Lung (tissue), 16 donors: ENCODE data around the gene RSRP1. TPM values are rescaled to one million over a fixed set of nuclear protein-coding genes. Genes with fewer than 3 reads are reported as not detected.
A peak's percentile ranks its signal among the peaks of the same experiment; 100 is the strongest.
"Not testable (repeated sequence)": the region's sequence is repeated elsewhere in the genome, so short reads cannot be mapped to it uniquely, and the experiment has no call there.

Experiments
- ATAC-seq: fragments of 200-7000 bp; cut with Tn5 transposase; one replicate; pipeline ENCODE4 v1.9.1; 2020; ENCODE audit warnings: moderate number of reproducible peaks; ENCODE audit not compliant: insufficient read depth, low FRiP score
- DNase-seq, 3 donors: peaks; one replicate each; pipeline ENCODE4 v3.0.0-alpha.2; 2013 to 2017
- H3K27ac ChIP-seq, 2 donors: one replicate each; pipeline ENCODE4 v1.5.1; 2013; ENCODE audit warnings: mild to moderate bottlenecking in 2 of 2, moderate library complexity in 2 of 2, control low read depth in 1 of 2, inconsistent platforms in 1 of 2, low read depth in 1 of 2, low read length in 1 of 2
- H3K27me3 ChIP-seq, 3 donors: one replicate each; pipeline ENCODE4 v1.5.1; 2013; ENCODE audit warnings: low read length in 2 of 3; ENCODE audit not compliant: control insufficient read depth in 3 of 3, insufficient read depth in 3 of 3
- H3K36me3 ChIP-seq, 4 donors: one replicate each; pipeline ENCODE4 v1.5.1; 2013; ENCODE audit warnings: low read length in 4 of 4, mild to moderate bottlenecking in 1 of 4, moderate library complexity in 1 of 4; ENCODE audit not compliant: control insufficient read depth in 4 of 4, insufficient read depth in 4 of 4
- H3K4me1 ChIP-seq, 5 donors: one replicate each; pipeline ENCODE4 v1.5.1; 2013; ENCODE audit warnings: low read length in 5 of 5, mild to moderate bottlenecking in 2 of 5, moderate library complexity in 1 of 5; ENCODE audit not compliant: control insufficient read depth in 5 of 5, insufficient read depth in 5 of 5
- H3K4me3 ChIP-seq: one replicate; pipeline ENCODE4 v1.5.1; 2013; ENCODE audit warnings: mild to moderate bottlenecking, control low read depth, moderate library complexity
- H3K9ac ChIP-seq, 2 donors: one replicate each; pipeline ENCODE4 v1.5.1; 2013; ENCODE audit warnings: low read length in 2 of 2, control low read depth in 1 of 2; ENCODE audit not compliant: insufficient read depth in 1 of 2
- H3K9me3 ChIP-seq, 4 donors: one replicate each; pipeline ENCODE4 v1.5.1; 2013; ENCODE audit warnings: low read length in 3 of 4, mild to moderate bottlenecking in 1 of 4, moderate library complexity in 1 of 4; ENCODE audit not compliant: control insufficient read depth in 4 of 4, insufficient read depth in 3 of 4
- WGBS, 2 donors: extraction: QIAGEN DNeasy Blood & Tissue Kit; methylation state at CpG; one replicate each; pipeline ENCODE4 v1.1.7; 2013; 5-methylcytosine and 5-hydroxymethylcytosine counted together
- long read RNA-seq, 5 donors: transcript quantifications; one replicate each; lab custom pipeline, GENCODE V29; 2026
- polyA plus RNA-seq, 2 donors: library from polyadenylated mRNA; stranded (reverse); fragments of 200-250 nt; gene quantifications; one replicate each; pipeline ENCODE4 v1.2.1, GENCODE V29; 2013
- total RNA-seq, 2 donors: library from RNA; depleted of rRNA in 1 of 2; stranded (reverse); fragments of >200 nt in 1 of 2; gene quantifications; one replicate each; pipeline ENCODE4 v1.2.1, GENCODE V29; 2014 to 2021
- TF ChIP-seq, protein P1 (sequence below): IDR thresholded peaks from 2 replicates; pipeline ENCODE4 v1.5.1; 2012; ENCODE audit warnings: mild to moderate bottlenecking; ENCODE audit errors: control extremely low read depth, extremely low read depth
- donor health status: control.
- donor health status: control.
- donor health status: Bipolar disorder and iron deficiency.
- donor health status: healthy.
- donor health status: DM: yes; HTN: yes; CAD: no.

Gene RSRP1, protein sequence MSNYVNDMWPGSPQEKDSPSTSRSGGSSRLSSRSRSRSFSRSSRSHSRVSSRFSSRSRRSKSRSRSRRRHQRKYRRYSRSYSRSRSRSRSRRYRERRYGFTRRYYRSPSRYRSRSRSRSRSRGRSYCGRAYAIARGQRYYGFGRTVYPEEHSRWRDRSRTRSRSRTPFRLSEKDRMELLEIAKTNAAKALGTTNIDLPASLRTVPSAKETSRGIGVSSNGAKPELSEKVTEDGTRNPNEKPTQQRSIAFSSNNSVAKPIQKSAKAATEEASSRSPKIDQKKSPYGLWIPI
- total RNA-seq (100 to 1,000 TPM; 104 to 210 TPM), polyA plus RNA-seq (100 to 1,000 TPM in 1 of 2 donors, 10 to 100 TPM in 1; 72.6 to 364 TPM)
- long read RNA-seq, donor 1, transcript RSRP1-207 (4 exons, 2,941 nt), result major isoform, 18 of 62 reads
- long read RNA-seq, donor 1, transcript RSRP1-201 (5 exons, 1,502 nt), result minor isoform, 8 of 62 reads
- long read RNA-seq, donor 1, partial matches to known transcripts, result 26 of 62 reads
- long read RNA-seq, donor 1, other reads (novel, unspliced or antisense), result 0 of 62 reads
- long read RNA-seq, donor 2, transcript RSRP1-202 (3 exons, 1,954 nt), result major isoform, 6 of 22 reads
- long read RNA-seq, donor 2, partial matches to known transcripts, result 12 of 22 reads
- long read RNA-seq, donor 2, other reads (novel, unspliced or antisense), result 0 of 22 reads
- long read RNA-seq, donor 3, transcript RSRP1-207 (4 exons, 2,941 nt), result minor isoform, 9 of 33 reads
- long read RNA-seq, donor 3, transcript RSRP1-202 (3 exons, 1,954 nt), result major isoform, 10 of 33 reads
- long read RNA-seq, donor 3, transcript RSRP1-201 (5 exons, 1,502 nt), result minor isoform, 6 of 33 reads
- long read RNA-seq, donor 3, partial matches to known transcripts, result 7 of 33 reads
- long read RNA-seq, donor 3, other reads (novel, unspliced or antisense), result 0 of 33 reads
- long read RNA-seq, donor 4, transcript RSRP1-201 (5 exons, 1,502 nt), result major isoform, 6 of 44 reads
- long read RNA-seq, donor 4, transcript RSRP1-202 (3 exons, 1,954 nt), result minor isoform, 5 of 44 reads
- long read RNA-seq, donor 4, partial matches to known transcripts, result 29 of 44 reads
- long read RNA-seq, donor 4, other reads (novel, unspliced or antisense), result 0 of 44 reads
- long read RNA-seq, donor 5, transcript RSRP1-202 (3 exons, 1,954 nt), result major isoform, 13 of 50 reads
- long read RNA-seq, donor 5, transcript RSRP1-207 (4 exons, 2,941 nt), result major isoform, 13 of 50 reads
- long read RNA-seq, donor 5, partial matches to known transcripts, result 21 of 50 reads
- long read RNA-seq, donor 5, other reads (novel, unspliced or antisense), result 0 of 50 reads

DNA sequence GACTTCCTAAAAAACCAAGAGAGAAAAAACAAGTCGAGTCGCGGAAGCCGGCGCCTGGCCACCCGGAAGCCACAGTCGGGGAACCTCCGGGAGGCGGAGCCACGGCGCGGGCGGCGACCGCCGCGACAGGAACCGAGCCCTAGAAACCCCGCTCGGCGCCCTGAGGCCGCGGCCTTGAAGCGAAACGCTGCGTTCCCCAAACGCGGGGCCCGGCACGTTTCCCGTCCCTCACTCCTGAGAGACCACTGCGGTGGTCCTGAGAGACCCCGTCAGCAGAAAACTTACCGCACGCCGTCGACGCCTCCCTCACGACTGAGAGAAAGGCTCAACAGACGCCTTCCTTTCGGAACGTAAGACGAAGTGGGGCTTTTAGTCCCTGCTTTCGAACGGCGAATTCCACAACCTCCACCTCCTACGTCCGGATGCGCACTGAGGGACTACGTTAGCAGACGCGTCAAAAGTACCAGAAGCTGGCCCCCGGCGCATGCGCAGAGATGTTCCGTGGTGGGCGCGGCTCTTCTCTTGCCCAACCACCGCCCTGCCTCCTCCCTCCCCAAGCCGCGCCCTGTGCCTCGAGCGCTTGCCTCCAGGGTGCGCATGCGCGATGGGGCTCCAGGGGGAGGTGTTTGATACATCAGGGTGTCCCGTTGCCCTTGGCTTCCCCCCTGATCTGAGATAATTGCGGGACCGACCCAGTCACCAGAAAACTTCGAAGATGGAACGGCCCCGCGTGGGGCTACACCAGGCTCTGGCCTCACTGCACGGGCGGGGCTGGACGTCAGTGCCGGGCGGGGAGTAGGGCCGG, at the start of gene RSRP1:
Gene RSRP1 (minus strand): TSS at position 431 of the 805 bp plus-strand sequence. CDS start 491 bp downstream, outside the sequence.
- H3K4me1 ChIP-seq, result peaks cover 0 to 14% (median 6%) of the 10 kb centered on the region in 5 donors
- 0 to 1% methylated on average over 73 to 79 of the region's 79 CpGs for WGBS, 2 donors

DNA sequence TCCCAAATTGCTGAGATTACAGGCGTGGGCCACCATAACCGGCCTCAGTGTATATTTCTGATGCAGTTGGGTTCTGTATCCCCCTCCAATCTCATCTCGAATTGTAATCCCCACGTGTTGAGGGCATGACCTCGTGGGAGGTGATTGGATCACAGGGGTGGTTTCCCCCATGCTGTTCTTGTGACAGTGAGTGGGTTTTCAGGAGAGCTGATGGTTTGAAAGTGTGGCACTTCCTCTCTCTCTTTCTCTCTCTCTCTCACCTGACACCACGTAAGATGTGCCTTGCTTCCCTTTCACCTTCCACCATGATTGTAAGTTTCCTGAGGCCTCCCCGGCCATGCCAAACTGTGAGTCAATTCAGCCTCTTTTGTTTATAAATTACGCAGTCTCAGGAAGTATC, 49.2 kb upstream of the RSRP1 start:
- DNase-seq, H3K27ac ChIP-seq, H3K27me3 ChIP-seq, ATAC-seq, H3K9ac ChIP-seq, H3K4me3 ChIP-seq, H3K9me3 ChIP-seq, H3K4me1 ChIP-seq, H3K36me3 ChIP-seq: not testable (repeated sequence)
- 47 to 62% methylated on average over 6 to 7 of the region's 8 CpGs for WGBS, 2 donors

More for the DNA sequence above, at the start of gene RSRP1:
- H3K36me3 ChIP-seq, result peaks cover 14 to 22% (median 17%) of the 10 kb centered on the region in 4 donors
- peak; percentile 99 to 100 (median 99) for DNase-seq
- H3K27ac ChIP-seq, result peak within 1 kb of the TSS; percentile 99 to 100
- no peaks in the 10 kb centered on the region for H3K9me3 ChIP-seq
- peak; percentile 94 for ATAC-seq
- peak within 1 kb of the TSS; percentile 86 for H3K4me3 ChIP-seq
- no peaks in the 10 kb centered on the region for H3K27me3 ChIP-seq
- TF ChIP-seq, protein P1, sequence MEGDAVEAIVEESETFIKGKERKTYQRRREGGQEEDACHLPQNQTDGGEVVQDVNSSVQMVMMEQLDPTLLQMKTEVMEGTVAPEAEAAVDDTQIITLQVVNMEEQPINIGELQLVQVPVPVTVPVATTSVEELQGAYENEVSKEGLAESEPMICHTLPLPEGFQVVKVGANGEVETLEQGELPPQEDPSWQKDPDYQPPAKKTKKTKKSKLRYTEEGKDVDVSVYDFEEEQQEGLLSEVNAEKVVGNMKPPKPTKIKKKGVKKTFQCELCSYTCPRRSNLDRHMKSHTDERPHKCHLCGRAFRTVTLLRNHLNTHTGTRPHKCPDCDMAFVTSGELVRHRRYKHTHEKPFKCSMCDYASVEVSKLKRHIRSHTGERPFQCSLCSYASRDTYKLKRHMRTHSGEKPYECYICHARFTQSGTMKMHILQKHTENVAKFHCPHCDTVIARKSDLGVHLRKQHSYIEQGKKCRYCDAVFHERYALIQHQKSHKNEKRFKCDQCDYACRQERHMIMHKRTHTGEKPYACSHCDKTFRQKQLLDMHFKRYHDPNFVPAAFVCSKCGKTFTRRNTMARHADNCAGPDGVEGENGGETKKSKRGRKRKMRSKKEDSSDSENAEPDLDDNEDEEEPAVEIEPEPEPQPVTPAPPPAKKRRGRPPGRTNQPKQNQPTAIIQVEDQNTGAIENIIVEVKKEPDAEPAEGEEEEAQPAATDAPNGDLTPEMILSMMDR, result no peak
- peak within 1 kb of the TSS; percentile 94 to 98 for H3K9ac ChIP-seq

DNA sequence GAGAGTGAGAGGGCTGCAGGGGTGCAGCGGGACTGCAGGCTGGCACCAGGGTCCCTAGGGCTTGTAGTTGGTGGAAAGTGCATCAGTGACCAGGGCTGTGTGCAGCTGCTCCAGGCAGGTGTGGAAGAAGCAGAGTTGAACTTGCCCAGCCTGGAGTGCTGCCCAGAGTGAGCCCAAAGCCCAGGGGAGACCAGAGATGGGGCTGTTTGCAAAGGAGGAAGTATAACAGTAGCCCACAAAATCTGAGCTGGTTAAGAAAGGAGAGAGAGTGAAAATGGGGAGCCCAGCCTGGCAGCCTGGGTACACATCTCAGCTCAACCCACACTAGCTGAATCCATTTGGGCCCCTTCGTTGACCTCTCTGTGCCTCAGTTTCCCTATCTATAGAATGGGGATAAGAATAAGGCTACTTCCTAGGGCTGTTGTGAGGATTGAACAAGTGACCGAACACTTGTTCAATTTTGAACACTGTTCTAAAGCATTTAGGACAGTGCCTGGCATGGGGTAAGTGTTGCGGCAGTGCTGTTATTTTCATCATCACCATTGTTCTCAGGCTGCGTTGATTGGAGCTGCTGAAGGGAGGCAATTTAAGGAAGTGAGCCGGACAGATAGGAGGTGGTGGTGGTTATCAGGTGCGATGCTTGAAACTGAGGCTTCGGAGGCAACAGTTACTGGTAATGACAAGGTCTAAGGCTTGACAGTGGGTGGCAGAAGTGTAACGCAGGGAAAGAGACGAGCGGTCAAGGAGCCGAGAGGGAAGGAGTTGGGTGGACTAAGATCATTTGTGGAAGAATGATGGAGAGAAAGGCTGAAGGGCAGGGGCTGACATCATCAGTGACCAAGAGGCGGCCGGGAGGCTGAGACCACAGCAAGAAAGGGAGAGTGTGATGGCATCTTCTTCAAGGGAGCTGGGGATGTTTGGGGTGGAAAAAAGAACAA, 47.9 kb upstream of the RSRP1 start:
- not testable (repeated sequence) for H3K4me3 ChIP-seq, ATAC-seq, DNase-seq, H3K4me1 ChIP-seq, H3K27me3 ChIP-seq, H3K9ac ChIP-seq, H3K9me3 ChIP-seq, H3K27ac ChIP-seq, H3K36me3 ChIP-seq
- WGBS, 2 donors, result 73 to 90% methylated on average over 5 to 7 of the region's 14 CpGs

DNA sequence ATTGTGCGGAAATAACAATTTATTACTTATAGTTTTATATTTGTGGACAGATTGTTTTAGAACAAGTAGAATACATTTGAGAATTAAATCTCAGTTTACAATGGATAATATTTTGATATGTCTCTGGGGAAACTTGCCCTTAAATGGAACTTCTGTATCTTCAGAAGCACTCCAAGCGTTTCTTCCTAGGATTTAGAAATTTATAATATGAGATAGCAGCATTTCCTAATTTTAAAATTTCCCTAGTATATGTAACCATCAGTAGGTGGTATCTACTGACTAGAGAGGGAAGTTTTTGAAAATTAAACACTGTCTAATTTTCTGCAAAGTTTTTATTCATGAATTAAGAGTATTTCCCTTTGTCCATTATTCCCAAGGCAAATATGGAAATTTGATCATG, 46.2 kb upstream of the RSRP1 start:
- H3K27ac ChIP-seq, H3K4me3 ChIP-seq, H3K27me3 ChIP-seq, H3K36me3 ChIP-seq, H3K4me1 ChIP-seq, H3K9ac ChIP-seq, ATAC-seq, DNase-seq, H3K9me3 ChIP-seq: not testable (repeated sequence)
- WGBS, 2 donors, result 91 to 95% methylated on average over 2 of the region's 2 CpGs

DNA sequence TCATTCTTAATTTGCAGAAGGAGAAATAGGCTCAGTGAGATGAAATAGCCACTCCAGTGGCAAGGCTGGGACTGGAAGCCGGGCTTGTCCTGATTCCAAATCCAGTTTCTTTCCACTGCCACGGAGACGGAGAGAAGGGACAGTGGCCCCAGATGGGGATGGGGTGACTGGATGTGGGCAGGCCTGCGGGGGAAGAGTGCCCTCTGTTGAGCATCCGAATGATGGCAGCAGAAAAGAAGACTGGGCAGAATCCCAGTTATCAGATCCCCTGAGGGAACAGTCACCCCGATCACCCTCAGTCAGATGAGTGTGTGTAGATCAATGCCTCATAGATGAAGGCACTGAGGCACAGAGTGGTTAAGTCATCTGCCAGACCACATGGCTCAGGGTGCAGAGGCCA, 42.8 kb upstream of the RSRP1 start:
- H3K9me3 ChIP-seq, result not testable (repeated sequence)

More for the DNA sequence above, 42.8 kb upstream of the RSRP1 start:
- H3K4me3 ChIP-seq, DNase-seq, ATAC-seq, H3K27me3 ChIP-seq, H3K27ac ChIP-seq, H3K36me3 ChIP-seq, H3K9ac ChIP-seq, H3K4me1 ChIP-seq: not testable (repeated sequence)
- 21 to 22% methylated on average over 5 of the region's 6 CpGs for WGBS, 2 donors
